Stimulated activated CD4-positive, alpha-beta T cell treated with anti-CD3 and anti-CD28 coated beads, Interleukin-1b, Interleukin-23, amount 100 ng/mL, for 24 hours (primary cell): Measurements from ENCODE around the gene IFIT1.
"Not testable (repeated sequence)": the region's sequence is repeated elsewhere in the genome, so short reads cannot be mapped to it uniquely, and the experiment has no call there.

Source experiments
- DNase-seq, 4 experiments: peaks; one replicate each; pipeline ENCODE4 v3.0.0-alpha.2; 2020; ENCODE audit warnings: low read depth in 4 of 4, low spot score in 1 of 4

IFIT1 gene

DNA sequence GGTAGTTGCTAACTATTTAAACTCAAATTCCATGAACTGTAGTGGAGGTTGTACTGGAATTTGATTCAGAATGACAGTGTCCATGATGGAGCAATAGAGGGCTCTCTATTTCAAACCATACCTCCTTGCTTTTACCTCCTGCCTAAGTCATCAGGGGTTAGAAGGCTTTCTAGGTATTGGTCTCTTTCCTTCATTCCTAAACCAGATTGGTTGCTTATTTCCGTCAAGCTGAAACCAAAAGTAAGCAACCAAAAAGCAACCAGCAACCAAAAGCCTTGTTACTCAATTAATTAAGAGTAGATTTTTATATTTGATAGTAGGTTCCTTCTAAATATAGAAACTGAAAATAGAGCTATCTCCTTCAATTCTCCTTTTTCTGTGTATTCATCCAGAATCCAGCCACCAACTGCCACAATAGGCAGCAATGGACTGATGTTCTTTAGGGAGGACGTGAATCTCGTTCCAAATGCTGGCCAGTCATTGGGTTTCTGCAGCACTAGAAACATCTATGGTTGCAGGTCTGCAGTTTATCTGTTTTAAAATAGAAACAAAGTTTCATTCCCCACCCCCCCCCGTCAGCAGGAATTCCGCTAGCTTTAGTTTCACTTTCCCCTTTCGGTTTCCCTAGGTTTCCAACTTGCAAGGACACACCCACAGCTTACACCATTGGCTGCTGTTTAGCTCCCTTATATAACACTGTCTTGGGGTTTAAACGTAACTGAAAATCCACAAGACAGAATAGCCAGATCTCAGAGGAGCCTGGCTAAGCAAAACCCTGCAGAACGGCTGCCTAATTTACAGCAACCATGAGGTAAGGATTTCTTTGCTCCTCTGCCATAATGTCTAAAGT, at the start of gene IFIT1:
TSS of gene IFIT1 (plus strand) at position 717 of the 850 bp plus-strand sequence. CDS start at position 807, 90 bp downstream.
- no peak for DNase-seq

GRCh38 chr10:89343089-89343767, 49.2 kb upstream of the IFIT1 start:
- no peak for DNase-seq

DNA sequence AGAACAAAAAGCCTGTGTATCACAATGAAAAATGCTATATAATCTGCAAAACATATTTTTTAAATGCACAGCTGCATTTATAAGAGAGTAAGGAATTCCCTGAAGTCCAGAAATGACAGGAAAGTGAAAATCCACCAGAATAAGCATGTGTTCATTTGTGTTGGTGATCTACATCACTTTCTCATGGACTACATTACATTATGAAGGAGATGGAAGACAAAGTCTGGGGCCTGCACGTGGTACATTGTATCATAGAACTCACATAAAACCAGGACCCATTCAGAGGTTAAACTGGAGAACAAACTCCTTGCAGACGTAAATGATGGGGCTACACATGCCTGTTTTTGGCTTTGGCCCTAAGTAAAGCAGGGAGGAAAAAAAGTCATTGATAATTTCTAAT, 48.3 kb upstream of the IFIT1 start:
- DNase-seq = no peak

DNA sequence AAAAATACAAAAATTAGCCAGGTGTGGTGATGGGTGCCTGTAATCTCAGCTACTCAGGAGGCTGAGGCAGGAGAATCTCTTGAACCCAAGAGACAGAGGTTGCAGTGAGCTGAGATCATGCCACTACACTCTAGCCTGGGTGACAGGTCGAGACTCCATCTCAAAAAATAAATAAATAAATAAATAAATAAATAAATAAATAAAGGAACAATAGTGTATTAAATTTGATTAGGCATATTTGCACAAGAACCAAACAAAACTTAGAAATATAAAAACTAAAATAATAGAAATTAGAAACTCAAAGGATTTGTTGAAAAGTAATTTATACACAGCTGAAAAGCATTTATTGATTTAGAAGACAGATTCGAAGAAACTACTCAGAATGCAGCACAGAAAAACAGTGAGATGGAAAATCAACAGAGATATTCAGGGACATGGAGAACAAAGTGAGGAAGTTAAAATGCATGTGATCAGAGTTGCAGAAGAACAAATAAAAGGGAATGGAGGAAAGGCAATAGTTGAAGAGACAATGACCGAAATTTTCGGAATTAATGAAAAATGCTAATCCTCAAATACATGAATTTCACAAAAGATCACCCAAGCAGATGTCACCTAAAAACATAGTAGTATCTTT, 46.9 kb upstream of the IFIT1 start:
- no peak for DNase-seq

DNA sequence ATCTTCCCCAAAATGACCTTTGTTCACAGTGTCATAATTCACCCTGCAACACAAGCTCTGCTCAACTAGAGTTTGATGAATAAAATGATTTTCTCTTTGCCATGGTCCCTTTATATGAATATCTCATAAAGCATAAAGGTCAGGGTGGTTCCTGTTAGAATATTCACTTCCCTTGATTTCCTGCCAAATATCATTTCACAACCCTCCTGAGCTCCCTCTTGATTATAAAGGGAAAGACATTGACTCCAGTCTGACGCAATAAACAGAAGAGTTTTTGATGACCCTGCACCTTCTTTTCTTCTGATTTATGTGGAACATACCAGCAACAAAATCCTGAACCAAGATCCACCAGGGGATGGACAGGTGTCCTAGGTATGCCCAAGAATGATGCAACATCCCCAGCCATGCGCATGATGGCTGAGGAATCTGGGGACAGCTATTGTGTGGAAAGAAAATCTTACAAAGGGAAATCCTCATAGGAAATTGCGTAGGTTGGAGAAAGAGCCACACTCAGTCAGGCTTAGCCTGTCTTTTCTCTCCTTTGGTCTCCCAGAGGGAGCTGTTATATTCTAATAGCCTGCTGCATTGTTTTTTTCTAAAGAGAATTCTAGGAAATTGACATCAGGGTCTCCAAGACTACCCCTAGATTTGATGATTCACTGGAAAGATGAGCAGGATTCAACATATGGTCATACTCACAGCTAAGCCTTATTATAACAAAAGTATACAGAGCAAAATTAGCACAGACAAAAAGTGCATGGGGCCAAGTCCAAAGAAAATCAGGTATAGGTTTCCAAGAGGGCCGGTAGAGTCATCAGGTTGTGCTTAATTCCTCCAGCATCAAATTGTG, 45.8 kb upstream of the IFIT1 start:
- no peak for DNase-seq

GRCh38 chr10:89347701-89348457, 44.5 kb upstream of the IFIT1 start:
- DNase-seq = no peak

DNA sequence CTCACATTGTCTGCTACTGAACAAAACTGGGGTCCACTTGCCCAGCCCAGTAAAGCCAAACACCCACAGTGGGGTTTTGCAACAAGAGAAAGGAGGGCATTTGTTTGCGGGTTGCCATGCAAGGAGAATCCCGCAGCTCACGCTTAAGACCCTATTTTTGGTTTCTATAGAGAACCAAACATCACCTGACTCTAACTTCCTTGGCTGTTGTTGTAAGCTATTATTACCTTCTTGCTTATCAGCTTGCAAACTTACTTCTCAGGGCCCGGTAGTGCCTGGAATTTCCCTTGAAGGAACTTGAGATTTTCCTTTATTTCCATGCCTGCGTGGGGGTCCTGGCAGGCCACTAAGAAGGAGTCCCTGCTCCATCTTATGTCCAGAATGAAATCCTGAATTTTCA, 43.9 kb upstream of the IFIT1 start:
- no peak for DNase-seq

DNA sequence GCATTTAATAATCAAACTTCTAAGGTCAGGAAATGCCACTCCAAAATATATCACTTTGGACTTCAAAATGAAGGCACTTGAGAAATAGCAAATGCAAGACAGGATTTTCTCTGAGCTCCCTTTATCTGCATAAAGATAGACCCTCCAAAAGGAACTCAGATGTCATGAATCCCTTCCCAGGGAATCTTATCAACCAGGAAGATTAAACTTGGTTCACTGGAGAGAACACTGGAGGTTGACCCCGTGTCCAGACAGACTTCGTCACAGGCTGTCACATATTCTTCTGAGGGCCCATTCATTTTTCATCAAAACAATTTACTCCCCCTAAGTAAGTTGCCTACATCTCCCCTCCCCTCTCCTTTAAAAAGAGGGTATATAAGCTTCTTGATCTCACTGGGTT, 43.4 kb upstream of the IFIT1 start:
- no peak for DNase-seq

GRCh38 chr10:89350631-89351315, 41.6 kb upstream of the IFIT1 start:
- DNase-seq = not testable (repeated sequence)

GRCh38 chr10:89351412-89351779, 41.0 kb upstream of the IFIT1 start:
- no peak for DNase-seq

DNA sequence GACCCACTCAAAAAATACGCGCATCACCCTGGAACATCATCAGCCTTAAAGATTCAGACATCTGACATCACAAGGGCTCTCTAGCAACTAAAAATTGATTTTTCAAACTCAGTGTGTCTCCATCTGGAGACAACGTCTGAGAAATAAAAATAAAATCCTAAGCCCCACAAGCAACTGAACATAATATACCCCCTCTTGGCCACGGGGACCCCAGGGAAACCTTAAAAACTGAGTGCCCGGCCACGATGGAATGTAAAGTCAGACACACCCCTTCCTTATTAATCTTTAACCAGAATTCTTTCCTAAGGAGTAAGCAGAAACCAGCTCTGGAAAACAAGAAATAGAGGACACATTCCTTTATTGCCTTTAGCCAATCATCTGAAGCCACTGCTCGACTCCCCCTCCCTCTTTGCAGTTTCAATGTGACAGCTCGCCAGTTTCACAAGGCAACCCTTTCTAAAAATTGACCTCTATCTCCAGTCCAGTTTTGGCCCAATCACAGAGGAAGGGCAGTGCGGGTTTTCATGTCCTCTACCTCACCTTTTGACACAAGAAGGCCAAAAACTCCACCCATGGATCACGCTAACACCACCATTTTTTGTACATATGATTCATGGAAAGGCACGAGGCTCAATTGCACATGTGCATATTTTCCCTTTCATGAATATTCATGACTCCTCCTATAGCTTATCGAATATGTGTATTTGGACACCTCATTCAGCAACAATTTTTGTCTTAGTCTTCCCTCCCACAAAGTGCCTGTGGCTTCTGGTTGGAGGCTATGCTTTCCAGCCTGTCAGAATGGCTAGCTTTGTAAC, 40.4 kb upstream of the IFIT1 start:
- no peak for DNase-seq

GRCh38 chr10:89352802-89353201, 39.6 kb upstream of the IFIT1 start:
- no peak for DNase-seq

- no peak for DNase-seq
Observed at GRCh38 chr10:89355394-89355931, 37.0 kb upstream of the IFIT1 start.

GRCh38 chr10:89357096-89357495, 35.3 kb upstream of the IFIT1 start:
- DNase-seq = no peak

DNA sequence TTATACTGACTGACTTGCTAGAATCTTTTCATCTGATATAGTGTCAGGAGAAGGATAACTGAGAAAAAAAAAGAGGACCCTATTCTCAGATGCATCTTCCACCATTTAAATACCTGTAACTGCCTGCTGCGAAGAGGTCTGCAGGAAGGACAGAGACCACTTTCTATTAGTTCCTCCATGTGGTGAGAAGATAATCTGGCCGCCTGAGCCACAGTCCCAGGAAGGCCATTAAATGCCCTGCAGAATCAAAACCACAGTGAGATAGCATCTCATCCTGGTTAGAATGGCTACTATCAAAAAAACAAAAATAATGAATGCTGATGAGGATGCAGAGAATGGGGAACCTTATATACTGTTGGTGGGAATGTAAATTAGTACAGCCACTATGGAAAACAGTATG, 34.4 kb upstream of the IFIT1 start:
- DNase-seq = no peak

DNA sequence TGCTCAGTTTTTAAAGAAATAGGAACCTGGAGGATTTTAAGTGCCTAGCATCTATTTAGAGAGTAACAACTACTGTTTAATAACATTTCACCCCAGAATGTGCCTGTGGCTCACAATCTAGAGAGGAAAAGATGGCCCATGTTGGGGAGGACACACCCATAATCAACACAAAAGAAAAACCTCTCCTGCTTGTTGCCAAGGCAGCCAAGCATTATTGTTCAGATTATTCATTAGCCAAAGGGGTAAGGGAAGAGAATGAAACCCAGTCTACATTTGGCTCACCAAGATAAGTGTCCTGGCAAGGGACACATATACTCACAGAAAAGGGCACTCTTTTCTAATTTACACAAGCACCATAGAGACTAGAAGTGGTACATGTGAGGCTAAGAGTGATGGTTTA, 32.3 kb upstream of the IFIT1 start:
- DNase-seq = no peak

GRCh38 chr10:89362929-89363328, 29.5 kb upstream of the IFIT1 start:
- no peak for DNase-seq

GRCh38 chr10:89363729-89364442, 28.5 kb upstream of the IFIT1 start:
- DNase-seq = no peak
